HEK293 (cell line): ENCODE data around the gene ASMTL.

Source experiments
- HOXA7 ChIP-seq: sonication (generic); formaldehyde crosslinking; IDR thresholded peaks from 2 replicates; pipeline ENCODE4 v1.8.1; 2022; ENCODE audit warnings: missing genetic modification reagents, borderline replicate concordance
- SCRT1 ChIP-seq: fragments of 450-650 bp; formaldehyde crosslinking; IDR thresholded peaks from 2 replicates; pipeline ENCODE4 v1.5.1; 2016; ENCODE audit warnings: missing biosample characterization, missing genetic modification characterization, borderline replicate concordance
- ZBTB20 ChIP-seq: fragments of 450-650 bp; formaldehyde crosslinking; IDR thresholded peaks from 2 replicates; pipeline ENCODE4 v1.5.1; 2016; ENCODE audit warnings: missing biosample characterization, missing genetic modification characterization
- ZBTB48 ChIP-seq: fragments of 450-650 bp; formaldehyde crosslinking; IDR thresholded peaks from 2 replicates; pipeline ENCODE4 v1.5.1; 2016; ENCODE audit warnings: missing biosample characterization, missing genetic modification characterization
- ZNF274 ChIP-seq, 2 experiments: fragments of 200-500 bp in 1 of 2; fragments of 450-650 bp in 1 of 2; sonication (Bioruptor generic) in 1 of 2; formaldehyde crosslinking in 1 of 2; IDR thresholded peaks; 2 replicates each; pipeline versions ENCODE4 v1.5.1 to v1.6.1; 2014 to 2016; ENCODE audit warnings: borderline replicate concordance in 1 of 2, inconsistent platforms in 1 of 2, low read length in 1 of 2, missing biosample characterization in 1 of 2, missing genetic modification characterization in 1 of 2
- ZNF324 ChIP-seq: fragments of 450-650 bp; formaldehyde crosslinking; IDR thresholded peaks from 2 replicates; pipeline ENCODE4 v1.5.1; 2016; ENCODE audit warnings: missing biosample characterization, missing genetic modification characterization
- ZNF830 ChIP-seq: fragments of 450-650 bp; IDR thresholded peaks from 2 replicates; pipeline ENCODE4 v1.5.0; 2018; ENCODE audit warnings: missing biosample characterization, missing genetic modification characterization, low read depth, mild to moderate bottlenecking, moderate library complexity
- TF ChIP-seq, protein P1 (sequence below): fragments of 450-650 bp; formaldehyde crosslinking; IDR thresholded peaks from 2 replicates; pipeline ENCODE4 v1.5.1; 2016; ENCODE audit warnings: missing biosample characterization, missing genetic modification characterization
- TF ChIP-seq, protein P2 (sequence below): fragments of 450-650 bp; formaldehyde crosslinking; IDR thresholded peaks from 2 replicates; pipeline ENCODE4 v1.5.1; 2017; ENCODE audit warnings: missing biosample characterization, mild to moderate bottlenecking, missing genetic modification characterization, moderate library complexity
- TF ChIP-seq, protein P3 (sequence below): fragments of 450-650 bp; formaldehyde crosslinking; IDR thresholded peaks from 2 replicates; pipeline ENCODE4 v1.5.1; 2016; ENCODE audit warnings: missing biosample characterization, missing genetic modification characterization, low read depth

DNA sequence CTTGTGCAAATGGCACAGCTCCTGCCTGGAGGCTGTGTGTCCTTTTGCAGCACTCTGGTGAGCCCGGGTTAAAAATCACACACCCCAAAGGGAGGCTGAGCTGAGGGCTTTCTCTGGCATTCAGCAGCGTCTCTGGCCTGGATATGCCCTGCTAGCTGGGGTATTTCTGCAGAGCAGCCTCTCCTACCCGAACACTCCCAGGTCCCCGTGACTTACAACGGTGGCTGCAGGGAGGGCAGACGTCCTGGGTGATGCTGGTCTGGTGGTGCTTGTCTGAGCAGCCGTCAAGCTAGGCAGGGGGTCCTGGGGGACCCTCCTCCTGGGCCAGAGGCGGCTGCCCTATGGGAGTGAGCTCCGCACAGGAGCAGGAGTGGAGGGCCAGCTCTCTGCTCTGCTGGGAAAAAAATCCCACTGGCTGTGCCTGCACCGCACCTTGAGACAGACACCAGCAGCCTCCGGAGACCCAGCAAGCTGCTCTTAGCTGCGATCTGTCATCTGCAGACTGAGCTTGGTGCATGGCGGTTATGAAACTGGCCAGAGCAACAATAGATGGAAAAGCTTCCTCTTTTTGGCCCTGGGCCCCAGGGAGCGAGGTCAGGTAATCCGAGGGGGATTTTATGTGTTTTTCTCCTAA is 41.3 kb upstream of the ASMTL start:
- TF ChIP-seq ZNF324 (tag by site-specific recombination) (no peak), HOXA7 (CRISPR knock-in tag) (no peak), ZBTB48 (no peak), ZBTB20 (tag by site-specific recombination) (no peak), ZNF830 (tag by site-specific recombination) (no peak), ZNF274 (IDR thresholded peaks at IDR 0.05; ENCODE audit: low read length) (no peak), ZNF274 (tag by site-specific recombination; IDR thresholded peaks at IDR 0.05; ENCODE audit: borderline replicate concordance) (no peak), SCRT1 (tag by site-specific recombination) (no peak)
- TF ChIP-seq, protein P1, sequence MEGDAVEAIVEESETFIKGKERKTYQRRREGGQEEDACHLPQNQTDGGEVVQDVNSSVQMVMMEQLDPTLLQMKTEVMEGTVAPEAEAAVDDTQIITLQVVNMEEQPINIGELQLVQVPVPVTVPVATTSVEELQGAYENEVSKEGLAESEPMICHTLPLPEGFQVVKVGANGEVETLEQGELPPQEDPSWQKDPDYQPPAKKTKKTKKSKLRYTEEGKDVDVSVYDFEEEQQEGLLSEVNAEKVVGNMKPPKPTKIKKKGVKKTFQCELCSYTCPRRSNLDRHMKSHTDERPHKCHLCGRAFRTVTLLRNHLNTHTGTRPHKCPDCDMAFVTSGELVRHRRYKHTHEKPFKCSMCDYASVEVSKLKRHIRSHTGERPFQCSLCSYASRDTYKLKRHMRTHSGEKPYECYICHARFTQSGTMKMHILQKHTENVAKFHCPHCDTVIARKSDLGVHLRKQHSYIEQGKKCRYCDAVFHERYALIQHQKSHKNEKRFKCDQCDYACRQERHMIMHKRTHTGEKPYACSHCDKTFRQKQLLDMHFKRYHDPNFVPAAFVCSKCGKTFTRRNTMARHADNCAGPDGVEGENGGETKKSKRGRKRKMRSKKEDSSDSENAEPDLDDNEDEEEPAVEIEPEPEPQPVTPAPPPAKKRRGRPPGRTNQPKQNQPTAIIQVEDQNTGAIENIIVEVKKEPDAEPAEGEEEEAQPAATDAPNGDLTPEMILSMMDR (tag by site-specific recombination) = no peak
- TF ChIP-seq, protein P2, sequence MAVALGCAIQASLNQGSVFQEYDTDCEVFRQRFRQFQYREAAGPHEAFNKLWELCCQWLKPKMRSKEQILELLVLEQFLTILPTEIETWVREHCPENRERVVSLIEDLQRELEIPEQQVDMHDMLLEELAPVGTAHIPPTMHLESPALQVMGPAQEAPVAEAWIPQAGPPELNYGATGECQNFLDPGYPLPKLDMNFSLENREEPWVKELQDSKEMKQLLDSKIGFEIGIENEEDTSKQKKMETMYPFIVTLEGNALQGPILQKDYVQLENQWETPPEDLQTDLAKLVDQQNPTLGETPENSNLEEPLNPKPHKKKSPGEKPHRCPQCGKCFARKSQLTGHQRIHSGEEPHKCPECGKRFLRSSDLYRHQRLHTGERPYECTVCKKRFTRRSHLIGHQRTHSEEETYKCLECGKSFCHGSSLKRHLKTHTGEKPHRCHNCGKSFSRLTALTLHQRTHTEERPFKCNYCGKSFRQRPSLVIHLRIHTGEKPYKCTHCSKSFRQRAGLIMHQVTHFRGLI (tag by site-specific recombination) = no peak
- TF ChIP-seq, protein P3, sequence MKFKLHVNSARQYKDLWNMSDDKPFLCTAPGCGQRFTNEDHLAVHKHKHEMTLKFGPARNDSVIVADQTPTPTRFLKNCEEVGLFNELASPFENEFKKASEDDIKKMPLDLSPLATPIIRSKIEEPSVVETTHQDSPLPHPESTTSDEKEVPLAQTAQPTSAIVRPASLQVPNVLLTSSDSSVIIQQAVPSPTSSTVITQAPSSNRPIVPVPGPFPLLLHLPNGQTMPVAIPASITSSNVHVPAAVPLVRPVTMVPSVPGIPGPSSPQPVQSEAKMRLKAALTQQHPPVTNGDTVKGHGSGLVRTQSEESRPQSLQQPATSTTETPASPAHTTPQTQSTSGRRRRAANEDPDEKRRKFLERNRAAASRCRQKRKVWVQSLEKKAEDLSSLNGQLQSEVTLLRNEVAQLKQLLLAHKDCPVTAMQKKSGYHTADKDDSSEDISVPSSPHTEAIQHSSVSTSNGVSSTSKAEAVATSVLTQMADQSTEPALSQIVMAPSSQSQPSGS (tag by site-specific recombination) = no peak
